Kidney capillary endothelial cell (primary cell): Measurements from ENCODE around the gene NUP153.
"Not testable (repeated sequence)": the region's sequence is repeated elsewhere in the genome, so short reads cannot be mapped to it uniquely, and the experiment has no call there.

Experiments
- DNase-seq: peaks from one replicate; pipeline ENCODE4 v3.0.0-alpha.2; 2018; ENCODE audit warnings: low spot score

Gene NUP153

DNA sequence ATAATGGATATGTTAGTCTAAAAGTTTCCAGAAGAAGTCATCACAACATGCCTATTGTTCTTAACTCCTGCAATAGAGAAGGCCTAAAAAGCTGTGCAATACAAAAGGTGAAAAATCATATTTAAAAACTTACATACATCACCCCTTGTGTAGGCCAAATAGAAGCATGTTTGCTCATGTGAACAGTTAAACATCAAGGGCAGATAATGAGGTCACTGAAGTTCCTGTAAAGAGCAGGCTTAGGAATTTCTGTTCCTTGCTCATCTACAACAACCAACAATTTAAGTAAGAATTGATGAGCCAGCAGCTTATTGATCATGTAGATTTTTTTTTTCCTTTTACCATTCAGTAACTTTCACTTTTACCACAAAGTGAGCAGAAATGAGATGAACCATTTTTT, 7.5 kb upstream of the NUP153 start:
- DNase-seq: no peak

GRCh38 chr6:17712576-17712975, 5.9 kb upstream of the NUP153 start:
- no peak for DNase-seq

GRCh38 chr6:17710331-17710730, 3.6 kb upstream of the NUP153 start:
- no peak for DNase-seq

- DNase-seq: no peak
These were observed 2.8 kb upstream of the NUP153 start for GRCh38 chr6:17709476-17709875.

GRCh38 chr6:17708035-17708434, 1.3 kb upstream of the NUP153 start:
- not testable (repeated sequence) for DNase-seq

GRCh38 chr6:17707371-17707651, 586 bp upstream of the NUP153 start:
- no peak for DNase-seq

GRCh38 chr6:17705778-17706579, 746 bp downstream of the NUP153 start:
- DNase-seq: peak; percentile 46

DNA sequence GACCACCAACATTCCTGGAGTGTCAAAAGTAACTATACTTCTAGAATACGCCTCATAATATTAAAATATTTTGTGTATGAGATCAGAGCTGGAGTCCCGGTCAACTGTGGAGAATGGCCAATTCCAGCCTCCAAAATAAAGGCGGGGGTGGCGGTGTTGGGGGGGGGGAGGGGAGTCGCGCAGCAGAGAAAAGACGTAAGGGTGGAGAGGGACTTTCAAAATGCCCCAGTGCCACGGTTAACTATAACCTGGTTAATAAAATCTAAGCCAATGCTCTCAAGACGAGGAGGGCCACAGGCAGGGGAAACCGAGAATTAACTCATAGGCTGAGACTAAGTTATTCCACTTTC, 1.3 kb downstream of the NUP153 start:
- DNase-seq: peak; percentile 69

DNA sequence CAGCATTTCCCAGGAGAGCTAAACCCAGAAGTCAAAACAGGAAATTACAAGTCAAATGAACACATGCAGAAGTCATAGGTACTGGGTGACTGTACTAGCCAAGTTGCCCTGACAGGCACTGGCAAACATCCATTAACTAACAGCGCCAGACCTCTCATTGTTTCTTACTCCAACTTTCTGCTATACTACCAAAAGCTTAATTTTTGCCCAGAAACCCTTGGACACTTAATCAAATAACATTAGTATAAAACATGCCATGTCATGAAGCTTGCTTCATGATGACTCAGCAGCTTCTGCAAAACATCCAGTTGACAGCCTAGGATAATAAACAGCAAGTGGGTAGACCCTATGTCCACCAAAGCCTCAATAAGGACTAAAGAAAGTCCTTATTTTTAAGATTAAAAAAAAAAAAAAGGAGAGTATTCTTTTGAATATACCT, 3.5 kb downstream of the NUP153 start:
- peak; percentile 86 for DNase-seq

GRCh38 chr6:17700421-17701416, 6.0 kb downstream of the NUP153 start:
- DNase-seq: no peak

DNA sequence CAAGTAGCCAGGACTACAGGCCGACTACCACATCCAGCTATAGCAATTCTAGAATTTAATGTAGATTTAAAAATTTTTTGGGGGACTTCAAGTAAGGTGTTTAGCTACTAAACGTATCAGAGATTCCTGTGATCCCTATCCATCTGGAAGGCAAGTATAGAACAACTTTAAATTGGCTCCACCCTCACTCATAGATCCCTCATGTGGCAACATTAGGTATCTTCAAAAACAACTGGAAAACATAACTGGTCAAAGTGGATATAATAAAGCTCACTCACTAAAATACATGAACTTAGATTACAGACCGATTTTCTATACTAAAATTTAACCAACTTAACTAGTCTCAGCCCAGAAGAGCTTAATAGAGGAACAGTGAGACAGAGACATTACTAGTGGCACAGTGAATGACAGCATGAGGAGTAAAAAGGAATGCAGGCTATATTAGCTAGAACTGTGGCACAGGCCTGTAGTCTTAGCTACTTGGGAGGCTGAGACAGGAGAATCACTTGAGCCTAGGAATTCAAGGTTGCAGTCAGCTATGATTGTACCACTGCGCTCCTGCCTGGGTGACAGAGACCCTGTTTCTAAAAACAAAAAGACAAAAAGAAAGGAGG, 14.7 kb downstream of the NUP153 start:
- no peak for DNase-seq

DNA sequence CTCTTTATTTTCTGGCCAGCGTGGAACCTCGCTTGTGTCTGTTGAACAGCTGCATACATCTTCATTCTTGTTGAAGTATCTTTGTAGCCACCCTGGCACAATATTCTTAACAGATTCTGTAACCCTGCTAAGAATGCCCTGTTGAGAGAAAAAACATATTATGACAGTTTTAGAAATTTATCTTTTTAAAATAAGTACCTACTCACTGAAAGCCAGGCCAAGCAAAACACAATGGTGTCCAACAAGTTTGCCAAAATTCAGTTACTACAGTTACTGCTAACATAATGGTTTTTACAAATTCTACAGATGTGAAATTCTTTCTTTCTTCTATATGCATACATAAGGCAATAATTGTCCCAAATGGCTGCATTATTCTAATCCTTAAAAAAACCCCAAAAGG, 18.2 kb downstream of the NUP153 start:
- no peak for DNase-seq

GRCh38 chr6:17687136-17687535, 19.6 kb downstream of the NUP153 start:
- no peak for DNase-seq

DNA sequence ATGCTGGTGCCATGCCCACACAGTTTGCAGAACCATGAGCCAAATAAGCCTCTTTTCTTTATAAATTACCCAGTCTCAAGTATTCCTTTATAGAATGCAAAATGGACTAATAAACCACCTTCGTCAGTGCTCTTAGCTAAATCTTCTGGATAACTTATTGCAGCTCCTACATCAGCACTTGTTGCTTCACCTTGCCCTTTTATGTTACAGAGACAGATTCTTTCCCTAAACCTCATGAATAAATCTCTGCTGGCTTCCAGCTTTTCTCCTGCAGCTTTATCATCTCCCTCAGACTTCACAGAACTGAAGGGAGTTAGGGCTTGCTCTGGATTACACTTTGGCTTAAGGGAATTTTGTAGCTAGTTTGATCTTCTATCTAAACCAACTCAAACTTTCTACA, 22.6 kb downstream of the NUP153 start:
- no peak for DNase-seq

DNA sequence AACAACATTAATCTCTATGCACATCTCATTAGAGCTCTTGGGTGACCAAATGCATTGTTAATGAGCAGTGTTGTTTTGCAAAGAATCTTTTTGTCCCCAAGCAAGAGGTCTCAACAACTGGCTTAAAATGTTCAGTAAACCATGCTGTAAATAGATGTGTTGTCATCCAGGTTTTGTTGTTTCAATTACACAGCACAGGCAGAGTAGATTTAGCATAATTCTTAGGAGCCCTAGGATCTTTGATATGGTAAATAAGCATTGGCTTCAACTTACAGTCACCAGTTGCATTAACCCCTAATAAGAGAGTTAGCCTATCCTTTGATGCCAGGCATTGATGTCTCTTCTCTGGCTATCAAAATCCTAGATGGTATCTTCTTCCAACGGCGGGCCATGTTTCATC, 23.3 kb downstream of the NUP153 start:
- DNase-seq: no peak

- DNase-seq: no peak
These were observed 27.0 kb downstream of the NUP153 start for GRCh38 chr6:17679726-17680125.

- DNase-seq: no peak
These were observed 29.1 kb downstream of the NUP153 start for GRCh38 chr6:17677602-17678001.

DNA sequence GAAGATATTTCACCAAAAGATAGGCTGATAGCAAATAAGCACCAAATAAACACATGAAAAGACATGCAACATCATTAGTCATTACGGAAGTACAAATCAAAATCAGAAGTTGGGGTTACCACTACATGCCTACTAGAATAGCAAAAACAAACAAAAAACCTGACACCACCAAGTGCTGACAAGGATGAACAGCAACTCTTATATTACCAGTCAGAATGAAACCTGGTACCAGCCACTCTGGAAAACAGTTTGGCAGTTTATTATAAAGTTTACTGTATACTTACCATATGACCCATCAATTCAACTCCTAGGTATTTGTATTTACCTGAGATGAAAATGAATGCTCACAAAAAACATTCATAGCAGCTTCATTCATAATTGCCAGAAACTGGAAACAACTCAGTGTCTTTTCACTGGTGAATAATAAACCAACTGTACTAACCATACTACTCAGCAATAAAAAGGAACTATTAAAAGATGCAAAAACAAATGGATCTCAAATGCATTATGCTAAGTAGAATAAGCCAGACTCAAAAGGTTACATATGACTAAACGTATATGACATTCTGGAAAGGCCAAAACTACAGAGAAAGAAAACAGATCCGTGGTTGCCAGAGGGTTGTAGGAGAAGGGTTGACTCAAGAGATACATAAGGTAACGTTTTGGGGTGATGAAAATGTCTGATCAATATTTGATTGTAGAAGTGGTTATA, 33.0 kb downstream of the NUP153 start:
- no peak for DNase-seq

DNA sequence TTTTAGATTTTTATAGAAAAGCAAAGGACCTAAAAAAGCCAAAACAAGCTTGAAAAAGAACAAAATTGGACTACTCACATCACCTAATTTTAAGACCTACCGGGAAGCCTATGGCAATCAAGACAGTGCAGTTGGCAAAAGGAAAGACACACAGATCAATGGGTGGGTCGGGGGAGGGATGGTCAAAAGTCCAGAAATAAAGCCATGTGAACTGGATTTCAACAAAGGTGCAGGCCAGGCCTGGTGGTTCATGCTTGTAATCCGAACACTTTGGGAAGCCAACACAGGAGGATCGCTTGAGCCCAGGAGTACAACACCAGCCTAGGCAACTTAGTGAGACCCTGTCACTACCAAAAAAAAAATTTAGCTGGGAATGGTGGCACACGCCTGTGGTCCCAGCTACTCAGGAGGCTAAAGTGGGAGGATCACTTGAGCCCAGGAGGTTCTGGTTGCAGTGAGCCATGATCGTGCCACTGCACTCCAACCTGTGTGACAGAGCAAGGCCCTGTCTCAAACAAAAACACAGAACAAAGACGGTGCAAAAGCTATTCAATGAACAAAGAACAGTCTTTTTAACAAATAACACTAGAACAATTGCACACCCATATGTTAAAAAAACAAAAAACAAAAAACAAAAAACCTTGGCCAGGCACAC, 34.5 kb downstream of the NUP153 start:
- no peak for DNase-seq

- no peak for DNase-seq
These were observed 40.1 kb downstream of the NUP153 start for GRCh38 chr6:17666646-17667045.

DNA sequence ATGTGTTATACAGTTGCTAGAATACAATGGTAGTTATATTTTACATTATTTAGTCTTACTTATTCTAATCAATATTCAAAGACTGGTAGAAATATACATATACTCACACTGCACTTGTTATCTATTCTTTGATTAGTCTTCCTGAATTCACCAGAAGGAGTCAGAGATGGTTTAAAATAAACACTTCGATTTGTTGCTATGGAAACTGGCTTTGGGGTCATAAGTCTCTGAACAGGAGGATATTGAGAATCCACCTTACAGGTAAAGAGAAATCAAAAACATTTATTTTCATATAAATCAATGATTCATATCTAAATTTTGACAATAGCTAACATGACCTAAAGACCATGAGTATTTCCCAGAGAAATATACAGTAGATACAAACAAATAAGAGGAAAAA, 41.6 kb downstream of the NUP153 start:
- no peak for DNase-seq

- DNase-seq: no peak
These were observed 43.5 kb downstream of the NUP153 start for GRCh38 chr6:17663226-17663625.
